Heart left ventricle (tissue), 16 donors: ENCODE measurements around the gene PLEKHO2. TPM values are rescaled to one million over a fixed set of nuclear protein-coding genes. Genes with fewer than 3 reads are reported as not detected.
A peak's percentile ranks its signal among the peaks of the same experiment; 100 is the strongest.

Experiments
- ATAC-seq, 4 donors: fragments of 200-7000 bp; cut with Tn5 transposase; one replicate each; pipeline ENCODE4 v1.9.1; 2020 to 2022; ENCODE audit warnings: moderate library complexity in 4 of 4, mild to moderate bottlenecking in 3 of 4, moderate number of reproducible peaks in 1 of 4
- DNase-seq, 5 donors: peaks; one replicate each; pipeline ENCODE4 v3.0.0-alpha.2; 2020
- H3K27ac ChIP-seq, 12 donors: fragments of 200-600 bp; sonication (generic) in 4 of 12; one replicate each; pipeline versions ENCODE4 v1.5.0 to v1.8.0; 2016 to 2022; ENCODE audit warnings: mild to moderate bottlenecking in 2 of 12
- H3K27me3 ChIP-seq, 9 donors: fragments of 200-600 bp; sonication (generic) in 2 of 9; one replicate each; pipeline versions ENCODE4 v1.5.1 to v1.8.0; 2016 to 2022; ENCODE audit warnings: mild to moderate bottlenecking in 3 of 9
- H3K36me3 ChIP-seq, 9 donors: fragments of 200-600 bp; sonication (generic) in 2 of 9; one replicate each; pipeline versions ENCODE4 v1.5.0 to v1.8.0; 2018 to 2022; ENCODE audit warnings: mild to moderate bottlenecking in 2 of 9
- H3K4me1 ChIP-seq, 12 donors: fragments of 200-600 bp; sonication (generic) in 4 of 12; one replicate each; pipeline versions ENCODE4 v1.5.0 to v1.8.0; 2016 to 2022; ENCODE audit warnings: mild to moderate bottlenecking in 3 of 12
- H3K4me3 ChIP-seq, 12 donors: fragments of 200-600 bp; sonication (generic) in 4 of 12; one replicate each; pipeline versions ENCODE4 v1.5.0 to v1.8.0; 2017 to 2022; ENCODE audit warnings: mild to moderate bottlenecking in 9 of 12, moderate library complexity in 4 of 12
- H3K9me3 ChIP-seq, 12 donors: fragments of 200-600 bp; sonication (generic) in 4 of 12; one replicate each; pipeline versions ENCODE4 v1.5.0 to v1.8.0; 2016 to 2022; ENCODE audit warnings: mild to moderate bottlenecking in 1 of 12
- CTCF ChIP-seq, 12 donors: fragments of 200-600 bp; sonication (generic) in 4 of 12; IDR thresholded peaks; one replicate each; pipeline versions ENCODE4 v1.5.0 to v1.8.0; 2018 to 2022; ENCODE audit warnings: antibody characterized with exemption in 12 of 12, mild to moderate bottlenecking in 5 of 12
- POLR2A ChIP-seq, 2 donors: fragments of 450-650 bp; IDR thresholded peaks; one replicate each; pipeline ENCODE4 v1.6.1; 2017; ENCODE audit warnings: antibody characterized with exemption in 2 of 2, mild to moderate bottlenecking in 2 of 2, moderate library complexity in 2 of 2
- WGBS, 4 donors: extraction: QIAGEN DNeasy Blood & Tissue Kit in 2 of 4; methylation state at CpG; one replicate each; pipeline versions ENCODE4 v1.1.5 to v1.1.7; 2013 to 2018; 5-methylcytosine and 5-hydroxymethylcytosine counted together
- intact Hi-C, 10 donors: fragments of 100-400 bp; cut with DNase I; formaldehyde crosslinking; loops; one replicate each; pipeline versions ENCODE4 v1.11.1 to v1.14.2; 2022
- polyA plus RNA-seq, 2 donors: library from polyadenylated mRNA; stranded (reverse); fragments of 200-250 nt; gene quantifications; one replicate each; pipeline ENCODE4 v1.2.3, GENCODE V29; 2013
- total RNA-seq, 9 donors: library from RNA; depleted of rRNA in 2 of 9; stranded (reverse); fragments of >200 nt in 2 of 9; fragmentation: NEBNext Ultra II Directional in 3 of 9; extraction: Animal tissue kit (Norgen Biotek cat#: 25700) in 3 of 9; gene quantifications; one replicate each; pipeline versions ENCODE4 v1.1.0 to v1.2.4, GENCODE V29; 2016 to 2023
- donor health status: ischemic (EF 13 %, LVEDD 7.1; RV severe dilation, severe dysfunction).
- donor health status: healthy with polysubstance abuse.
- donor health status: DM: no; HTN: yes; CAD: no.
- donor health status: DM: no; HTN: no; CAD: no.
- donor health status: ischemic (EF 25% LVEDD 6.9; RV normal size, moderate dysfunction).
- donor health status: ischemic (EF 25% LVEDD 5.7; RV mildly dilated, moderate dysfunction).
- donor health status: healthy.
- donor health status: DM: yes; HTN: yes; CAD: no.
- donor health status: ischemic (EF 35%, LVEDD 5.7; RV mildly dilated, moderate dysfunction).
- donor health status: nonischemic (EF 11% LVEDD 7.7; RV severe dilation, severe dysfunction).
- donor health status: DM: yes; HTN: yes; CAD: no.
- donor health status: PGD.
- donor health status: ischemic (EF 29% LVEDD 5.4; RV normal size, mild dysfunction).
- donor health status: nonischemic (EF 23%, LVEDD 6.1; RV moderate dilation, normal function).

Gene PLEKHO2
- total and polyA plus RNA-seq, 11 donors: 5.3 to 50.8 (median 9.2) TPM

GRCh38 chr15:64864068-64864467 lies 22.4 kb downstream of the PLEKHO2 start:
- no peak for TF ChIP-seq CTCF (IDR thresholded peaks at IDR 0.05)
- TF ChIP-seq POLR2A (IDR thresholded peaks at IDR 0.05): no peak
- H3K4me1 ChIP-seq: peaks cover 0 to 57% (median 8%) of the 10 kb centered on the region in 12 donors
- no peak overlapping the region for H3K4me3 ChIP-seq
- no peak for ATAC-seq
- no peaks in the 10 kb centered on the region for H3K27me3 ChIP-seq
- DNase-seq: no peak
- peak overlapping the region in 1 of 12 donors; percentile 48 for H3K27ac ChIP-seq
- 70 to 91% (median 85%) methylated on average over 1 of the region's 1 CpG for WGBS, 4 donors
- intact Hi-C loops: no loop called here
- H3K9me3 ChIP-seq: no peaks in the 10 kb centered on the region
- H3K36me3 ChIP-seq: peaks cover 0 to 87% (median 48%) of the 10 kb centered on the region in 9 donors

GRCh38 chr15:64865126-64865997 lies 23.6 kb downstream of the PLEKHO2 start:
- DNase-seq (no peak), ATAC-seq (peak in 1 of 4 donors; percentile 21)
- H3K36me3 ChIP-seq: peaks cover 0 to 74% (median 38%) of the 10 kb centered on the region in 9 donors
- no peak for TF ChIP-seq POLR2A (IDR thresholded peaks at IDR 0.05)
- TF ChIP-seq CTCF (IDR thresholded peaks at IDR 0.05): no peak
- H3K9me3 ChIP-seq: no peaks in the 10 kb centered on the region
- H3K4me1 ChIP-seq: peaks cover 0 to 57% (median 3%) of the 10 kb centered on the region in 12 donors
- no peaks in the 10 kb centered on the region for H3K27me3 ChIP-seq
- H3K27ac ChIP-seq: peak overlapping the region in 3 of 12 donors; percentile 19 to 30 (median 26)
- intact Hi-C loops: no loop called here
- H3K4me3 ChIP-seq: no peak overlapping the region
- WGBS, 4 donors: 76 to 84% (median 82%) methylated on average over 9 to 12 of the region's 12 CpGs

- Histone ChIP-seq H3K36me3 (peaks cover 0 to 67% (median 35%) of the 10 kb centered on the region in 9 donors), H3K4me3 (no peak overlapping the region), H3K27me3 (no peaks in the 10 kb centered on the region), H3K4me1 (peaks cover 0 to 56% (median 3%) of the 10 kb centered on the region in 12 donors), H3K9me3 (no peaks in the 10 kb centered on the region), H3K27ac (peak overlapping the region in 3 of 12 donors; percentile 19 to 30 (median 26))
- TF ChIP-seq CTCF (IDR thresholded peaks at IDR 0.05) (no peak), POLR2A (IDR thresholded peaks at IDR 0.05) (no peak)
- 69 to 78% (median 73%) methylated on average over 5 to 6 of the region's 6 CpGs for WGBS, 4 donors
- DNase-seq: no peak
- intact Hi-C loops: no loop called here
- peak in 1 of 4 donors; percentile 6 for ATAC-seq
Measured at GRCh38 chr15:64865998-64866520, 24.3 kb downstream of the PLEKHO2 start.

- Histone ChIP-seq H3K27ac (peak overlapping the region in 1 of 12 donors; percentile 3), H3K4me3 (no peak overlapping the region), H3K27me3 (no peaks in the 10 kb centered on the region), H3K4me1 (peaks cover 0 to 70% (median 14%) of the 10 kb centered on the region in 12 donors), H3K9me3 (no peaks in the 10 kb centered on the region), H3K36me3 (peaks cover 0 to 35% (median 22%) of the 10 kb centered on the region in 9 donors)
- no peak for TF ChIP-seq CTCF (IDR thresholded peaks at IDR 0.05)
- TF ChIP-seq POLR2A (IDR thresholded peaks at IDR 0.05): no peak
- ATAC-seq (no peak), DNase-seq (no peak)
- intact Hi-C loops: no loop called here
Measured at GRCh38 chr15:64869501-64869900, 27.8 kb downstream of the PLEKHO2 start.
